GM21528 (cell line): ENCODE data around the gene TFB2M.
"Not testable (repeated sequence)": the region's sequence is repeated elsewhere in the genome, so short reads cannot be mapped to it uniquely, and the experiment has no call there.

ENCODE experiments used
- ATAC-seq: cut with Tn5 transposase; IDR thresholded peaks from one replicate; pipeline ENCODE4 v1.9.1; 2021; ENCODE audit warnings: mild to moderate bottlenecking, moderate library complexity; ENCODE audit not compliant: unreplicated experiment, low FRiP score

Gene TFB2M

GRCh38 chr1:246560833-246561232 lies 5.2 kb downstream of the TFB2M start:
- not testable (repeated sequence) for ATAC-seq

GRCh38 chr1:246559310-246559709 lies 6.8 kb downstream of the TFB2M start:
- ATAC-seq = no peak

GRCh38 chr1:246558041-246558440 lies 8.0 kb downstream of the TFB2M start:
- ATAC-seq = no peak

- no peak for ATAC-seq
These were observed 11.9 kb downstream of the TFB2M start for GRCh38 chr1:246554201-246554600.

GRCh38 chr1:246552110-246552509 lies 14.0 kb downstream of the TFB2M start:
- no peak for ATAC-seq

- no peak for ATAC-seq
These were observed 15.7 kb downstream of the TFB2M start for GRCh38 chr1:246550402-246550801.

GRCh38 chr1:246549665-246550064 lies 16.4 kb downstream of the TFB2M start:
- no peak for ATAC-seq

GRCh38 chr1:246544001-246544400 lies 22.1 kb downstream of the TFB2M start:
- no peak for ATAC-seq

GRCh38 chr1:246540738-246541491 lies 25.1 kb downstream of the TFB2M start:
- no peak for ATAC-seq

- ATAC-seq = no peak
These were observed 28.2 kb downstream of the TFB2M start for GRCh38 chr1:246537887-246538286.

GRCh38 chr1:246537441-246537840 lies 28.6 kb downstream of the TFB2M start:
- ATAC-seq = no peak

- ATAC-seq = no peak
These were observed 31.9 kb downstream of the TFB2M start for GRCh38 chr1:246534114-246534513.

GRCh38 chr1:246533371-246533905 lies 32.6 kb downstream of the TFB2M start:
- no peak for ATAC-seq

- no peak for ATAC-seq
These were observed 33.5 kb downstream of the TFB2M start for GRCh38 chr1:246532519-246532918.

- no peak for ATAC-seq
These were observed 35.6 kb downstream of the TFB2M start for GRCh38 chr1:246530482-246530881.

GRCh38 chr1:246528933-246529731 lies 36.9 kb downstream of the TFB2M start:
- no peak for ATAC-seq

GRCh38 chr1:246527402-246528088 lies 38.5 kb downstream of the TFB2M start:
- ATAC-seq = peak; percentile 57

- no peak for ATAC-seq
These were observed 39.1 kb downstream of the TFB2M start for GRCh38 chr1:246526915-246527314.

GRCh38 chr1:246526380-246526779 lies 39.7 kb downstream of the TFB2M start:
- no peak for ATAC-seq

GRCh38 chr1:246519514-246519913 lies 46.5 kb downstream of the TFB2M start:
- ATAC-seq = no peak
